Neural cell (in vitro differentiated cells): ENCODE measurements around the gene CCDC89. TPM values are rescaled to one million over a fixed set of nuclear protein-coding genes. Genes with fewer than 3 reads are reported as not detected.

Experiments used
- H2AFZ ChIP-seq: fragments of 200-600, 300-800 bp; sonication (generic), shearing (Covaris generic); 2 replicates; pipeline ENCODE4 v1.6.0; 2014; ENCODE audit warnings: low read depth, mild to moderate bottlenecking, antibody characterized with exemption, low read length, moderate library complexity
- H3F3A ChIP-seq: fragments of 200-600 bp; shearing (Covaris generic); 2 replicates; pipeline ENCODE4 v1.6.1; 2016; ENCODE audit warnings: mild to moderate bottlenecking, moderate library complexity, mixed read lengths, antibody characterized with exemption, low read length; ENCODE audit not compliant: insufficient read depth, poor library complexity, severe bottlenecking
- H3K27ac ChIP-seq: fragments of 200-600, 300-800 bp; sonication (generic), shearing (Covaris generic); 2 replicates; pipeline ENCODE4 v1.5.1; 2014; ENCODE audit warnings: mild to moderate bottlenecking, low read length, moderate library complexity
- H3K27me3 ChIP-seq: fragments of 300-800, 200-600 bp; sonication (generic), shearing (Covaris generic); 2 replicates; pipeline ENCODE4 v1.6.0; 2014; ENCODE audit warnings: mild to moderate bottlenecking, low read depth, low read length, moderate library complexity; ENCODE audit not compliant: insufficient read depth
- H3K36me3 ChIP-seq: fragments of 300-800, 200-600 bp; sonication (generic), shearing (Covaris generic); 2 replicates; pipeline ENCODE4 v1.5.1; 2014; ENCODE audit warnings: mild to moderate bottlenecking, antibody characterized with exemption, low read length, moderate library complexity; ENCODE audit not compliant: insufficient read depth
- H3K4me2 ChIP-seq: fragments of 300-800, 200-600 bp; sonication (generic), shearing (Covaris generic); 2 replicates; pipeline ENCODE4 v1.6.0; 2014; ENCODE audit warnings: mild to moderate bottlenecking, low read length
- H3K4me3 ChIP-seq: fragments of 300-800, 200-600 bp; sonication (generic), shearing (Covaris generic); 2 replicates; pipeline ENCODE4 v1.5.1; 2014; ENCODE audit warnings: mild to moderate bottlenecking, low read length, moderate library complexity
- H3K79me2 ChIP-seq: fragments of 200-600 bp; shearing (Covaris generic); replicated peaks from 2 replicates; pipeline ENCODE4 v1.6.0; 2014; ENCODE audit warnings: mild to moderate bottlenecking, low read length, moderate library complexity; ENCODE audit not compliant: insufficient read depth
- H3K9ac ChIP-seq: fragments of 300-800, 200-600 bp; sonication (generic), shearing (Covaris generic); 2 replicates; pipeline ENCODE4 v1.6.1; 2016; ENCODE audit warnings: mild to moderate bottlenecking, low read length, mixed read lengths
- H3K9me2 ChIP-seq: fragments of 200-600 bp; shearing (Covaris generic); 2 replicates; pipeline ENCODE4 v1.6.1; 2016; ENCODE audit warnings: mild to moderate bottlenecking, low read length, mixed read lengths; ENCODE audit not compliant: insufficient read depth
- H3K9me3 ChIP-seq: fragments of 200-600, 300-800 bp; sonication (generic), shearing (Covaris generic); 2 replicates; pipeline ENCODE4 v1.6.1; 2016; ENCODE audit warnings: mild to moderate bottlenecking, mixed run types, low read length, moderate library complexity, mixed read lengths
- H4K20me1 ChIP-seq: fragments of 200-600 bp; shearing (Covaris generic); 2 replicates; pipeline ENCODE4 v1.6.1; 2016; ENCODE audit warnings: mild to moderate bottlenecking, mixed run types; ENCODE audit not compliant: insufficient read depth
- EP300 ChIP-seq: fragments of 450-650 bp; conservative IDR thresholded peaks from 2 replicates; pipeline ENCODE4 v1.6.1; 2014; ENCODE audit warnings: antibody characterized with exemption, mild to moderate bottlenecking, moderate library complexity; ENCODE audit not compliant: poor library complexity, severe bottlenecking
- EZH2 ChIP-seq: fragments of 200-600, 300-800 bp; shearing (Covaris generic), sonication (generic); IDR thresholded peaks from 2 replicates; pipeline ENCODE4 v1.6.1; 2014; ENCODE audit warnings: antibody characterized with exemption, low read length, borderline replicate concordance, mild to moderate bottlenecking; ENCODE audit not compliant: insufficient read depth, poor library complexity, severe bottlenecking
- MXI1 ChIP-seq: fragments of 450-650 bp; conservative IDR thresholded peaks from 2 replicates; pipeline ENCODE4 v1.6.1; 2014; ENCODE audit warnings: antibody characterized with exemption, mild to moderate bottlenecking; ENCODE audit not compliant: poor library complexity, severe bottlenecking
- POLR2AphosphoS5 ChIP-seq: IDR thresholded peaks from 2 replicates; pipeline ENCODE4 v1.6.1; 2012
- RAD21 ChIP-seq: fragments of 450-650 bp; conservative IDR thresholded peaks from 2 replicates; pipeline ENCODE4 v1.6.1; 2014; ENCODE audit warnings: antibody characterized with exemption, mild to moderate bottlenecking, moderate library complexity
- SMC3 ChIP-seq: fragments of 450-650 bp; conservative IDR thresholded peaks from 2 replicates; pipeline ENCODE4 v1.6.1; 2014; ENCODE audit warnings: antibody characterized with exemption, mild to moderate bottlenecking, moderate library complexity; ENCODE audit not compliant: poor library complexity
- TAF1 ChIP-seq: IDR thresholded peaks from 2 replicates; pipeline ENCODE4 v1.6.1; 2012; ENCODE audit warnings: low read depth
- polyA plus RNA-seq: library from polyadenylated mRNA; depleted of rRNA; stranded (reverse); fragments of >200 nt; gene quantifications from 2 replicates; pipeline ENCODE4 v1.2.3, GENCODE V29; 2014
- TF ChIP-seq, protein P1 (sequence below): fragments of 450-650 bp; IDR thresholded peaks from 2 replicates; pipeline ENCODE4 v1.5.1; 2014; ENCODE audit warnings: antibody characterized with exemption, mild to moderate bottlenecking, moderate library complexity; ENCODE audit not compliant: poor library complexity, severe bottlenecking
- TF ChIP-seq, protein P2 (sequence below): IDR thresholded peaks from 2 replicates; pipeline ENCODE4 v1.6.1; 2012; ENCODE audit warnings: borderline replicate concordance

The CCDC89 gene
- polyA plus RNA-seq, 1 donor from 2014 or later, result not detected

DNA sequence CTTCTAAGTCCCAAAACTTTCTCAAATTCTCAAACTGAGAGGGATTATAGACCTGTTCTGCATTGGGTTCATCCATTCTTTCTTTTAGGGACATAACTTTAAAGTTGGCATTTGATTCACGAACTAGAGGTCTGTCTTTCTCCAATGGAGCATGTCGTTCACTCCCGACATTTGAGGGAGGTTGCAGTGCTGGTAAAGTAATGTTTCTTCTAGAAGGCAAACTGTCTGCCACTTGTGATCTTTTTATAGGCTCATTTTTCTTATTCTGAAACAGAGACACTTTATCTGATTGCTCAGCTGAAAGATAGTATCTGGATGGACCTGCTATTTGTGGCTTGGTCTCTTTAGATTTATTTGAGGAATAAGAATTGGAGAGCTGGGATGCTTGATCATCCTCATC is 40.4 kb upstream of the CCDC89 start:
- Histone ChIP-seq H3K4me3 (no peak overlapping the region), H3K27me3 (no peaks in the 10 kb centered on the region), H3K4me2 (no peak overlapping the region), H3K9ac (no peak overlapping the region), H3K79me2 (no peaks in the 10 kb centered on the region), H4K20me1 (no peaks in the 10 kb centered on the region), H3K9me3 (no peaks in the 10 kb centered on the region), H3K9me2 (no peaks in the 10 kb centered on the region), H3K36me3 (no peaks in the 10 kb centered on the region), H3F3A (no peaks in the 10 kb centered on the region), H3K27ac (no peak overlapping the region), H2AFZ (no peak overlapping the region)
- no peak for TF ChIP-seq POLR2AphosphoS5
- TF ChIP-seq, protein P1, sequence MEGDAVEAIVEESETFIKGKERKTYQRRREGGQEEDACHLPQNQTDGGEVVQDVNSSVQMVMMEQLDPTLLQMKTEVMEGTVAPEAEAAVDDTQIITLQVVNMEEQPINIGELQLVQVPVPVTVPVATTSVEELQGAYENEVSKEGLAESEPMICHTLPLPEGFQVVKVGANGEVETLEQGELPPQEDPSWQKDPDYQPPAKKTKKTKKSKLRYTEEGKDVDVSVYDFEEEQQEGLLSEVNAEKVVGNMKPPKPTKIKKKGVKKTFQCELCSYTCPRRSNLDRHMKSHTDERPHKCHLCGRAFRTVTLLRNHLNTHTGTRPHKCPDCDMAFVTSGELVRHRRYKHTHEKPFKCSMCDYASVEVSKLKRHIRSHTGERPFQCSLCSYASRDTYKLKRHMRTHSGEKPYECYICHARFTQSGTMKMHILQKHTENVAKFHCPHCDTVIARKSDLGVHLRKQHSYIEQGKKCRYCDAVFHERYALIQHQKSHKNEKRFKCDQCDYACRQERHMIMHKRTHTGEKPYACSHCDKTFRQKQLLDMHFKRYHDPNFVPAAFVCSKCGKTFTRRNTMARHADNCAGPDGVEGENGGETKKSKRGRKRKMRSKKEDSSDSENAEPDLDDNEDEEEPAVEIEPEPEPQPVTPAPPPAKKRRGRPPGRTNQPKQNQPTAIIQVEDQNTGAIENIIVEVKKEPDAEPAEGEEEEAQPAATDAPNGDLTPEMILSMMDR, result no peak

DNA sequence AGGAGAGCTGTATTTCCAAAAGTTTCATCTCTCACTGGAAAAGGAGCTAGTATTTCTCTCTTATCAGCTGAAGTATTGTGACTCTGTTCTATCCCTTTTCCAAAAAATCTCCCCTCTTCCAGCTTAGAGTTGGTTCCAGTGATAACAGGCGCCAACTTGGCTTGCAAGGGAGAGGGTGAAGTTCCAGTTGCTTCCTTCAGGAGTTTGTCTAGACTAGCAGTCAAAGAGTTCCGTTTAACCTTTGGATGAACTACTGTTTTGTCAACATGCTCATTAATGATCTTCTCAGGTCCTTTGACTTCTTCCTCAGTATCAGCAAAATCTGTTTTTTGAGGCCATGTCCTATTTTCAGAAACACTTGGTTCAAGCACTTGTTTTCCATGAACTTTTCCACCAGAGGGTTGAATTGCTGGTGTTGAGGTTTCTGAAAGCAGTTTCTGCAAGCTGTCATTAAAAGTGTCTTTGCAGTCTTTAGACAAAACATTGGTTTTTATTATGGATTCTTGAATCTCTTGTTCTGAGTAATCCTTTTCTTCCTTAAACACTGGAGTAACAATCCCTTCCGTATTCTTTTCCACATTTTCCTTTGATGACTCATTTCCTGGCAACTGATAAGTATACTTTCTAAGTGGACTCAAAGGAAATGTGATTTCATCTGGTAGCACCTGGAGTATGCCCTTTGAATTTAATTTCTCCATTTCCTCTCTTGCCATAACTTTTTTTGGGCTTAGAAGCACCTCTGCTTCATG is 39.7 kb upstream of the CCDC89 start:
- no peak overlapping the region for H2AFZ ChIP-seq
- TF ChIP-seq, protein P1, result no peak
- TF ChIP-seq, protein P2, sequence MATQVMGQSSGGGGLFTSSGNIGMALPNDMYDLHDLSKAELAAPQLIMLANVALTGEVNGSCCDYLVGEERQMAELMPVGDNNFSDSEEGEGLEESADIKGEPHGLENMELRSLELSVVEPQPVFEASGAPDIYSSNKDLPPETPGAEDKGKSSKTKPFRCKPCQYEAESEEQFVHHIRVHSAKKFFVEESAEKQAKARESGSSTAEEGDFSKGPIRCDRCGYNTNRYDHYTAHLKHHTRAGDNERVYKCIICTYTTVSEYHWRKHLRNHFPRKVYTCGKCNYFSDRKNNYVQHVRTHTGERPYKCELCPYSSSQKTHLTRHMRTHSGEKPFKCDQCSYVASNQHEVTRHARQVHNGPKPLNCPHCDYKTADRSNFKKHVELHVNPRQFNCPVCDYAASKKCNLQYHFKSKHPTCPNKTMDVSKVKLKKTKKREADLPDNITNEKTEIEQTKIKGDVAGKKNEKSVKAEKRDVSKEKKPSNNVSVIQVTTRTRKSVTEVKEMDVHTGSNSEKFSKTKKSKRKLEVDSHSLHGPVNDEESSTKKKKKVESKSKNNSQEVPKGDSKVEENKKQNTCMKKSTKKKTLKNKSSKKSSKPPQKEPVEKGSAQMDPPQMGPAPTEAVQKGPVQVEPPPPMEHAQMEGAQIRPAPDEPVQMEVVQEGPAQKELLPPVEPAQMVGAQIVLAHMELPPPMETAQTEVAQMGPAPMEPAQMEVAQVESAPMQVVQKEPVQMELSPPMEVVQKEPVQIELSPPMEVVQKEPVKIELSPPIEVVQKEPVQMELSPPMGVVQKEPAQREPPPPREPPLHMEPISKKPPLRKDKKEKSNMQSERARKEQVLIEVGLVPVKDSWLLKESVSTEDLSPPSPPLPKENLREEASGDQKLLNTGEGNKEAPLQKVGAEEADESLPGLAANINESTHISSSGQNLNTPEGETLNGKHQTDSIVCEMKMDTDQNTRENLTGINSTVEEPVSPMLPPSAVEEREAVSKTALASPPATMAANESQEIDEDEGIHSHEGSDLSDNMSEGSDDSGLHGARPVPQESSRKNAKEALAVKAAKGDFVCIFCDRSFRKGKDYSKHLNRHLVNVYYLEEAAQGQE, result no peak
- TF ChIP-seq TAF1, result no peak
- TF ChIP-seq EP300, result no peak
- no peak for TF ChIP-seq POLR2AphosphoS5
- no peak for TF ChIP-seq SMC3
- no peak for TF ChIP-seq RAD21
- TF ChIP-seq EZH2, result no peak
- no peak for TF ChIP-seq MXI1
- H4K20me1 ChIP-seq, result no peaks in the 10 kb centered on the region
- no peak overlapping the region for H3K9ac ChIP-seq
- H3K79me2 ChIP-seq, result no peaks in the 10 kb centered on the region
- H3K9me2 ChIP-seq, result no peaks in the 10 kb centered on the region
- H3K4me2 ChIP-seq, result no peak overlapping the region
- no peak overlapping the region for H3K27ac ChIP-seq
- H3K4me3 ChIP-seq, result no peak overlapping the region
- H3K36me3 ChIP-seq, result no peaks in the 10 kb centered on the region
- H3K27me3 ChIP-seq, result no peaks in the 10 kb centered on the region
- no peaks in the 10 kb centered on the region for H3F3A ChIP-seq
- H3K9me3 ChIP-seq, result no peaks in the 10 kb centered on the region
